ENCODE data around the gene MRPL43.

DNA sequence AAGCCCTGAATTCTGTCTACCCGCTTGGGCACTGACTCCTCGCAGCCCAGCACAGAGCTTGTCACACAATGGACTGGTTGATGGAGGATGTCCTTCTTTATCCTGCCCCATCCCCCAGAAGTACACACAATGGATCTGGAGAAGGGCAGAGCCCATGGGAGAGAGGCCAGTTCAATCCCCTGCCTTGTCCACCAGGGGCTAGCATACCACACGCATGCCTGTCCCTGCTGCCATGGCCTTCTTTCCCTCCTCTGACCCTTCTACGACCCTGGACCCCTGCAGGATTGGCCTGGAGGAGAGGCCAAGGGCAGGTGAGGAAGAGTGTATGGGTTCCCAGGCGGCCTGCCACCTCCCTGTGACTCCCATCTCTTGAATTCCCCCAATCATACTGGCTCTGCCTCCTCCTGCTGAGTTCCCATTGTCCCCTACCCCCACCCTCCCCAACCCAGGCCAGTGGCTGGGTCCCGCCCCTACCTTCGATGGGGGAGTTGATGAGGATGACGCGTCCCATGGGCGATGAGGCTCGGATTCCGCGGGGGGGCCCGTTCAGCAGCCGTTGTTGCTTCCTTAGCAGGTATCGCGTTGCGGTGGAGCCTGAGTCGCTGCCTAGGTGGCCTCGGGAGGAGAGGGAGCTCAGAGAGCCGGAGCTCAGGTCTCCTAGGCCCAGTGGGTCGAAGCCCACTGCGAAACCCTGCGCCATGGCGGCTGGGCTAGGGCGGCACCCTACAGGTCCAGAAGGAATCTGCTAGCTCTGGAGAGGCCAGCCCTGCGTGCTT lies 42.4 kb upstream of the MRPL43 start:
- no peak for TF ChIP-seq ZFP3 (CRISPR knock-in tag; IDR thresholded peaks at IDR 0.05)
- TF ChIP-seq ZFP30 (CRISPR knock-in tag; IDR thresholded peaks at IDR 0.05) = no peak
- no peak for TF ChIP-seq ZNF70 (CRISPR knock-in tag; IDR thresholded peaks at IDR 0.05)
